DND-41 (cell line): ENCODE results near the gene SOX6.

Experiments used
- EZH2 ChIP-seq: IDR thresholded peaks from 3 replicates; pipeline ENCODE4 v1.6.1; 2012; ENCODE audit warnings: borderline replicate concordance, low read depth, mild to moderate bottlenecking, moderate library complexity, low read length, inconsistent platforms; ENCODE audit not compliant: severe bottlenecking
- TF ChIP-seq, protein P1 (sequence below): IDR thresholded peaks from 2 replicates; pipeline ENCODE4 v1.5.1; 2012; ENCODE audit warnings: borderline replicate concordance, low read length, moderate library complexity, mild to moderate bottlenecking; ENCODE audit not compliant: poor library complexity, severe bottlenecking; ENCODE audit errors: extremely low read depth

DNA sequence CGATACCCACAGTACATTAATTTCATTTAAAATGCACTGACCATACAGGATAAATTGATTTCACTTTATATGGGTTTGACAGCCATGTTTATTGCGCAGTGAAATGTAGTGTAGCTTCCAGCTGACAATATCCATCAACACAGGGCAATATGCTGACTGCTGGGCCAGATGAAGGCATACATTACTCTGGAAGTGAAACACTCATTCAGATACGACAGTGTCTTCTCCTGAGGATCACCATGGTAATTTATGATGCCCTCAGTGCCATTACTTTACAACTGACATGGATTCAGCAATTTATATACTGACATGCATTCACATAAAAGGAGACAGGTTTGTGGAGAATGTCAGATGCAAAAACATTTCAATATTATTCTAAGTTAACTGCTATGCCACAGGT, 365.1 kb downstream of the SOX6 start:
- TF ChIP-seq, protein P1, sequence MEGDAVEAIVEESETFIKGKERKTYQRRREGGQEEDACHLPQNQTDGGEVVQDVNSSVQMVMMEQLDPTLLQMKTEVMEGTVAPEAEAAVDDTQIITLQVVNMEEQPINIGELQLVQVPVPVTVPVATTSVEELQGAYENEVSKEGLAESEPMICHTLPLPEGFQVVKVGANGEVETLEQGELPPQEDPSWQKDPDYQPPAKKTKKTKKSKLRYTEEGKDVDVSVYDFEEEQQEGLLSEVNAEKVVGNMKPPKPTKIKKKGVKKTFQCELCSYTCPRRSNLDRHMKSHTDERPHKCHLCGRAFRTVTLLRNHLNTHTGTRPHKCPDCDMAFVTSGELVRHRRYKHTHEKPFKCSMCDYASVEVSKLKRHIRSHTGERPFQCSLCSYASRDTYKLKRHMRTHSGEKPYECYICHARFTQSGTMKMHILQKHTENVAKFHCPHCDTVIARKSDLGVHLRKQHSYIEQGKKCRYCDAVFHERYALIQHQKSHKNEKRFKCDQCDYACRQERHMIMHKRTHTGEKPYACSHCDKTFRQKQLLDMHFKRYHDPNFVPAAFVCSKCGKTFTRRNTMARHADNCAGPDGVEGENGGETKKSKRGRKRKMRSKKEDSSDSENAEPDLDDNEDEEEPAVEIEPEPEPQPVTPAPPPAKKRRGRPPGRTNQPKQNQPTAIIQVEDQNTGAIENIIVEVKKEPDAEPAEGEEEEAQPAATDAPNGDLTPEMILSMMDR, result no peak
- no peak for TF ChIP-seq EZH2
